Endothelial cell of umbilical vein (primary cell): ENCODE data around the gene PDPN. TPM values are rescaled to one million over a fixed set of nuclear protein-coding genes. Genes with fewer than 3 reads are reported as not detected.

Experiments used
- BruUV-seq: library from RNA; stranded (reverse); fragments of 400-500 nt; replicated peaks from 2 replicates; lab custom pipeline; 2021; lab: Mats Ljungman, UMichigan
- CTCF ChIA-PET: fragments of 300-600, 350-600 bp; sonication (Branson Sonifier 250); formaldehyde crosslinking; loops from one replicate; lab custom pipeline; 2021; ENCODE audit warnings: antibody characterized with exemption, inconsistent platforms; lab: Charles Lee
- POLR2A ChIA-PET: fragments of 300-600, 350-600 bp; sonication (Branson Sonifier 250); formaldehyde crosslinking; loops from one replicate; lab custom pipeline; 2021; ENCODE audit warnings: antibody characterized with exemption, inconsistent platforms; lab: Charles Lee
- DNase-seq: peaks from one replicate; pipeline ENCODE4 v3.0.0-alpha.2; 2011; ENCODE audit warnings: low read depth, low spot score
- FAIRE-seq: peaks from 2 replicates; lab custom pipeline; 2011; peaks lifted over from hg19 to GRCh38; lab: Jason Lieb, UNC
- H2AFZ ChIP-seq: 2 replicates; pipeline ENCODE4 v1.6.0; 2012; ENCODE audit warnings: low read depth, low read length, control low read depth, inconsistent platforms
- H3K27ac ChIP-seq: 2 replicates; pipeline ENCODE4 v1.5.1; 2011; ENCODE audit warnings: low read depth, mild to moderate bottlenecking, control low read depth, low read length, moderate library complexity; ENCODE audit not compliant: insufficient read depth
- H3K27me3 ChIP-seq, 2 experiments: 2 replicates each; pipeline versions ENCODE4 v1.6.0 to v1.6.1; 2011; ENCODE audit warnings: low read length in 2 of 2, mixed read lengths in 1 of 2; ENCODE audit not compliant: control insufficient read depth in 2 of 2, insufficient read depth in 2 of 2
- H3K36me3 ChIP-seq, 2 experiments: 2 replicates in 1 of 2; 3 replicates in 1 of 2; pipeline ENCODE4 v1.5.1; 2011; ENCODE audit warnings: low read length in 2 of 2, mild to moderate bottlenecking in 1 of 2, moderate library complexity in 1 of 2; ENCODE audit not compliant: control insufficient read depth in 2 of 2, insufficient read depth in 2 of 2; ENCODE audit errors: extremely low read depth in 1 of 2
- H3K4me1 ChIP-seq: 3 replicates; pipeline ENCODE4 v1.5.1; 2011; ENCODE audit warnings: mild to moderate bottlenecking, low read length; ENCODE audit not compliant: control insufficient read depth, insufficient read depth; ENCODE audit errors: extremely low read depth
- H3K4me2 ChIP-seq: 2 replicates; pipeline ENCODE4 v1.6.1; 2011; ENCODE audit warnings: low read length, control low read depth, mixed read lengths; ENCODE audit not compliant: insufficient read depth
- H3K4me3 ChIP-seq, 3 experiments: fragments of 200-600 bp in 1 of 3; sonication (generic), shearing (Covaris generic) in 1 of 3; replicated peaks in 1 of 3; 2 replicates each; pipeline ENCODE4 v1.5.1; 2011 to 2016; ENCODE audit warnings: control low read depth in 3 of 3, low read length in 3 of 3, mild to moderate bottlenecking in 2 of 3, inconsistent platforms in 1 of 3, low read depth in 1 of 3, moderate library complexity in 1 of 3; ENCODE audit not compliant: insufficient read depth in 1 of 3
- H3K79me2 ChIP-seq: 2 replicates; pipeline ENCODE4 v1.6.0; 2012; ENCODE audit warnings: low read length, inconsistent platforms; ENCODE audit not compliant: control insufficient read depth, insufficient read depth
- H3K9ac ChIP-seq: replicated peaks from 2 replicates; pipeline ENCODE3; 2011; ENCODE audit warnings: low read length, control low read depth; ENCODE audit not compliant: insufficient read depth; ENCODE audit errors: extremely low read depth
- H3K9me1 ChIP-seq: replicated peaks from 3 replicates; pipeline ENCODE4 v1.6.0; 2011; ENCODE audit warnings: mild to moderate bottlenecking, low read length; ENCODE audit not compliant: control insufficient read depth, insufficient read depth; ENCODE audit errors: extremely low read depth
- H3K9me3 ChIP-seq: replicated peaks from 2 replicates; pipeline ENCODE4 v1.5.1; 2012; ENCODE audit warnings: low read length, inconsistent platforms; ENCODE audit not compliant: control insufficient read depth, insufficient read depth
- H4K20me1 ChIP-seq: replicated peaks from 2 replicates; pipeline ENCODE3; 2011; ENCODE audit warnings: mild to moderate bottlenecking, low read length; ENCODE audit not compliant: control insufficient read depth, insufficient read depth; ENCODE audit errors: extremely low read depth
- CTCF ChIP-seq, 2 donors: IDR thresholded peaks; 1 replicate in 1 of 2; 2 replicates in 1 of 2; pipeline ENCODE4 v1.5.1; 2011; ENCODE audit warnings: low read length in 2 of 2, mild to moderate bottlenecking in 2 of 2, moderate library complexity in 2 of 2, control low read depth in 1 of 2, inconsistent platforms in 1 of 2, low read depth in 1 of 2; ENCODE audit not compliant: insufficient read depth in 1 of 2; ENCODE audit errors: extremely low read depth in 1 of 2
- EZH2 ChIP-seq: IDR thresholded peaks from 2 replicates; pipeline ENCODE4 v1.6.1; 2012; ENCODE audit warnings: borderline replicate concordance, low read depth, mild to moderate bottlenecking, moderate library complexity, low read length, inconsistent platforms; ENCODE audit not compliant: severe bottlenecking
- FOS ChIP-seq: IDR thresholded peaks from 2 replicates; pipeline ENCODE4 v1.6.1; 2011; ENCODE audit warnings: mild to moderate bottlenecking, low read length, moderate library complexity, borderline replicate concordance; ENCODE audit not compliant: insufficient read depth
- GATA2 ChIP-seq: IDR thresholded peaks from 2 replicates; pipeline ENCODE4 v1.7.0; 2011; ENCODE audit warnings: low read depth, mild to moderate bottlenecking, moderate library complexity, mixed read lengths, low read length; ENCODE audit not compliant: insufficient read length, insufficient read depth
- JUN ChIP-seq: IDR thresholded peaks from 2 replicates; pipeline ENCODE4 v1.6.1; 2011; ENCODE audit warnings: borderline replicate concordance, low read depth; ENCODE audit not compliant: insufficient read length, insufficient read depth
- MYC ChIP-seq: IDR thresholded peaks from one replicate; pipeline ENCODE4 v1.6.1; 2011; ENCODE audit warnings: mild to moderate bottlenecking, low read depth, low read length
- POLR2A ChIP-seq: IDR thresholded peaks from 2 replicates; pipeline ENCODE4 v1.6.1; 2012; ENCODE audit warnings: low read depth, mild to moderate bottlenecking, control low read depth, low read length
- POLR2AphosphoS5 ChIP-seq: IDR thresholded peaks from 2 replicates; pipeline ENCODE4 v1.6.1; 2012; ENCODE audit warnings: low read depth, mild to moderate bottlenecking, control low read depth, low read length, moderate library complexity; ENCODE audit not compliant: insufficient read depth
- dilution Hi-C: fragments of 300-500 bp; cut with MboI; formaldehyde crosslinking; loops from one replicate; pipeline ENCODE4 v1.15.0; 2019; ENCODE audit warnings: low sequenced_read_pairs; ENCODE audit not compliant: extremely low pct_ligation_motif_present
- intact Hi-C: fragments of 100-400 bp; cut with micrococcal nuclease; formaldehyde crosslinking; loops from one replicate; pipeline ENCODE4 v1.10.0; 2022
- polyA plus RNA-seq, 4 experiments: library from polyadenylated mRNA; depleted of rRNA in 3 of 4; stranded (reverse) in 3 of 4; unstranded in 1 of 4; fragments of >200 nt; gene quantifications; 2 replicates each; pipeline versions ENCODE4 v1.2.1 to v1.2.3, GENCODE V29; 2011 to 2012; ENCODE audit warnings: missing spikeins in 1 of 4
- total RNA-seq: library from RNA; stranded (reverse); gene quantifications from 2 replicates; pipeline ENCODE4 v1.2.3, GENCODE V29; 2021
- TF ChIP-seq, protein P1 (sequence below): IDR thresholded peaks from 2 replicates; pipeline ENCODE4 v1.6.1; 2011; ENCODE audit not compliant: insufficient read depth, insufficient read length

PDPN gene
- total and polyA plus RNA-seq, 2 donors (not counting 3 experiments of a cell fraction or from before 2014, with no cell fraction given) = not detected

DNA sequence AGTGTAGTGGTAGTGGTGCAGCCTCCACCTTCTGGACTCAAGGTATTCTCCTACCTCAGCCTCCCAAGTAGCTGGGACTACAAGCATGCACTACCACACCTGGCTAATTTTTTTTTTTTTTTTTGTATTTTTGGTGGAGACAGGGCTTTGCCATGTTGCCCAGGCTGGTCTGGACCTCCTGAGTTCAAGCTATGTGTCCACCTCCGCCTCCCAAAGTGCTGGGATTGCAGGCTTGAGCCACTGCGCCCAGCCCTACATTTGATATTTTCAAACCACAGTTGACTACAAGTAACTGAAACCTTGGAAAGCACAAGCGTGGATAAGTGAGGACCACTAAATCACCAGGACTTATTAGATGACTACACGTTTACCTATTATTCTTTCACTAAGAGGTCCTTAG lies 10.0 kb upstream of the PDPN start:
- Histone ChIP-seq H2AFZ (no peak overlapping the region), H3K79me2 (no peaks in the 10 kb centered on the region), H3K4me2 (no peak overlapping the region), H3K4me1 (no peaks in the 10 kb centered on the region), H3K9ac (no peak overlapping the region), H3K9me1 (no peaks in the 10 kb centered on the region), H3K9me3 (no peaks in the 10 kb centered on the region), H3K36me3 (no peaks in the 10 kb centered on the region), H3K27me3 (no peaks in the 10 kb centered on the region), H3K4me3 (no peak overlapping the region), H3K27ac (no peak overlapping the region), H4K20me1 (no peaks in the 10 kb centered on the region)
- BruUV-seq = no TSS peak
- dilution Hi-C loops (no loop called here), intact Hi-C loops (no loop called here)
- FAIRE-seq (no peak), DNase-seq (no peak)
- CTCF ChIA-PET = no interaction called here
- TF ChIP-seq, protein P1, sequence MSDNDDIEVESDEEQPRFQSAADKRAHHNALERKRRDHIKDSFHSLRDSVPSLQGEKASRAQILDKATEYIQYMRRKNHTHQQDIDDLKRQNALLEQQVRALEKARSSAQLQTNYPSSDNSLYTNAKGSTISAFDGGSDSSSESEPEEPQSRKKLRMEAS = no peak
- POLR2A ChIA-PET = no interaction called here

DNA sequence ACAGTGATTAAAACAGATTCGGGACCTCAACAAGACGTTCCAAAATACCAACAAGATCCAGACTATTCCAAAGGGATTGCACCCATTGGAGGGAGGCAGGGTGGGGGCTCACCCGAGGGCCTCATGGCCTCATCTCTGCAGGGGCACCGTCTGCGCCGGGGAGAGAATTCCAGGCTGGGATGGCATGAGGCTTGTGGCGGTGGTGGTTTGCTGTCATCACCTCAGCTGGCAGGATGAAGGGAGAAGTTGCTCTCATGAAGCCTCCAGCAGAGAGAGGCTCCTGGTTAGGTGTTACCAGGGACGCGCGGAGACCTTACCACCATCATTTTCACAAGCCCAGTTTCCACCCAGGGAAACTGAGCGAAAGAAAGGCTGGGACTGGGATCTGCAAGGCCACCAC lies 6.7 kb upstream of the PDPN start:
- FAIRE-seq = no peak
- Histone ChIP-seq H3K4me1 (no peaks in the 10 kb centered on the region), H3K4me3 (no peak overlapping the region), H2AFZ (no peak overlapping the region), H3K9me1 (no peaks in the 10 kb centered on the region), H3K36me3 (no peaks in the 10 kb centered on the region), H3K27ac (no peak overlapping the region), H3K9ac (no peak overlapping the region), H4K20me1 (no peaks in the 10 kb centered on the region), H3K79me2 (no peaks in the 10 kb centered on the region), H3K9me3 (no peaks in the 10 kb centered on the region), H3K4me2 (no peak overlapping the region), H3K27me3 (no peaks in the 10 kb centered on the region)
- POLR2A ChIA-PET = no interaction called here
- no peak for DNase-seq
- CTCF ChIA-PET = no interaction called here
- TF ChIP-seq POLR2A (no peak), POLR2AphosphoS5 (no peak), JUN (no peak), EZH2 (no peak), GATA2 (no peak), MYC (no peak), FOS (no peak), CTCF (IDR thresholded peaks at IDR 0.05; ENCODE audit: extremely low read depth in 1 of 2, insufficient read depth in 1 of 2, low read depth in 1 of 2, low read length in 2 of 2) (no peak)
- TF ChIP-seq, protein P1 = no peak
- dilution Hi-C loops (no loop called here), intact Hi-C loops (no loop called here)
- BruUV-seq = no TSS peak
